Activated gamma-delta T cell treated with anti-CD3 and anti-CD28 coated beads, Interleukin-2, amount 50 U/mL, for 16 hours (primary cell): ENCODE results near the gene UBE2E2.

Experiments used
- DNase-seq: peaks from one replicate; pipeline ENCODE4 v3.0.0-alpha.2; 2020; ENCODE audit warnings: low read depth

Gene UBE2E2

DNA sequence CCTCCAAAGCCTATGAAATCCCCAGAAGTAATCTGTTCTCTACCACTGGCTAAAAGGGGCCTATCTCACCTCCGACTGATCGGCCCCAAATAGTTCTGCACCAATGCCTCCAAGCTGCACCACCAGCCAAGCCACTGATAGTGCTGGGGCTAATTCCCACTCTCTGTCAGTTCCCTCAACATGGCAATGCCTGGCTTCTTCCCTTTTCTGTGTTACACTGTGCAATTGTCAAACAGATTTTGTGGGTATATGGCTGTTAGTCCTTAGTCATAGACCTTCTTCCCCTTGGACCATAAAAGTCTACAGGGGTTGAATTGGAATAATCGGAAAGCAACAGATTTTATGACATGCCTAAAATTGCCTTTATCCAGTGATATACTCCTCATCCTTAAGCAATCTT lies 9.3 kb upstream of the UBE2E2 start:
- DNase-seq: no peak

DNA sequence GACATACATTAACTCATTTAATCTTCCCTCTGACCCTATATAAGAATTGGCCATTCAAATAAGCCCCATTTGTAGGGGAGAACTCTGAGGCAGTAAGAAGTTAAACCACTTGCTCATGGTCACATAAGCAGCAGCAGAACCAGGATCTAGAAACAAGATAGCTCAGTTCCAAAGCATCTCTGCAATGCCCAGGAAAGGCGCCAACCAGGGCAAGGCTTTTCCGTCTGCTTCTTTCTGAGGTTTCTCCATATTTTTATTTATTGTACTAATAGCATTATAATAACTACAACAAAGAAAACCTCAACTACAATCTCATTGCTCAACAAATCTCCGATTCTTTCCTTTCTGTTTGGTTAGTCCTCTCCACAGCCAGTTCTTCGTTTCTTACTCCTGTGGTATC lies 4.3 kb upstream of the UBE2E2 start:
- no peak for DNase-seq

DNA sequence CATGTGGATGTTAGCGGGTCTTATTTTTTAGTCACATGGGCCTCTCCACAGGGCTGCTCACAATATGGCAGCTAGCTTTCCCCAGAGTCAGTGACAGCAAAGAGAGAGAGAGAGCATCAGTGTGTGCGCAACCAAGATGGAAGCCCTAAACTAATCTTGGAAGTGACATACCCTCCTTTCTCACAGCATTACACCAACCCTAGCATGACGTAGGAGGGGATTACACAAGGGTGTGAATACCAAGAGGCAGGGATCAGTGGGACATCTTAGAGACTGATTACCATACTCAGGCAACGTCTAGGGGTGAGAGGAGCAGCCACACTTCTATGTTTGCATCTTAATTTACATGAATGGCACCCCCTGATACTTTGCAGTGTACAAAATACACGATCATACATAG lies 3.5 kb upstream of the UBE2E2 start:
- no peak for DNase-seq

DNA sequence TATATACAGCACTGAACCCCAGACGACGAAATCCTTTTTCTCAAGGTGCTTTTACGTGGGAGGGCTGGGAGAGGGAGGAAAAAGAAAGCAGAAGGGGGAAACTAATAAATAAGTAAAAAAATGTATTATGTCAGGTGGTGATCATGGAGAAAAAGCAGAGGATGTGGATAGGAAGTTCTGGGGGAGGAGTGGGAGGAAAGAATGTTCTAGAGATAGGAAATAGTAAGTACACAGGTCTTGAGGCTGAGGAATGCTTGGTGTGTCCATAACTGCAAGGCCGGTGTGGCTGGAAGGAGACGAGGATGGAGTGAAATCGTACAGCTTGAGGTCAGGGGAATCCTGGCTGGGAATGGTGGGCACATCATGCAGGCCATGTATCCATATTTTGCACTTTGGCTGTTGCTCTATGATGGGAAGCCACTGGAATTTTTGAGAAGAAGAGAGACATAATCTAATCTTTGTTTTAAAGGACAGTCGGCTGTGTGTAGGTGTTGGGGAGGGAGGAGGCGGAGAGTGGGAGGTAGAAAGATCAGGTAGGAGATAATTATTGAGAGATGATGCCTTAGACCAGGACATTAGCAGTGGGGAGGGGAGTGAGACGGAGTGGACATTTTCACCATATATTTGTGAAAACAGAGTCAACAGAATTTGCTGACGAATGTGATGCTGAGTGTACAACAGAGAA lies 1.8 kb upstream of the UBE2E2 start:
- DNase-seq: no peak

DNA sequence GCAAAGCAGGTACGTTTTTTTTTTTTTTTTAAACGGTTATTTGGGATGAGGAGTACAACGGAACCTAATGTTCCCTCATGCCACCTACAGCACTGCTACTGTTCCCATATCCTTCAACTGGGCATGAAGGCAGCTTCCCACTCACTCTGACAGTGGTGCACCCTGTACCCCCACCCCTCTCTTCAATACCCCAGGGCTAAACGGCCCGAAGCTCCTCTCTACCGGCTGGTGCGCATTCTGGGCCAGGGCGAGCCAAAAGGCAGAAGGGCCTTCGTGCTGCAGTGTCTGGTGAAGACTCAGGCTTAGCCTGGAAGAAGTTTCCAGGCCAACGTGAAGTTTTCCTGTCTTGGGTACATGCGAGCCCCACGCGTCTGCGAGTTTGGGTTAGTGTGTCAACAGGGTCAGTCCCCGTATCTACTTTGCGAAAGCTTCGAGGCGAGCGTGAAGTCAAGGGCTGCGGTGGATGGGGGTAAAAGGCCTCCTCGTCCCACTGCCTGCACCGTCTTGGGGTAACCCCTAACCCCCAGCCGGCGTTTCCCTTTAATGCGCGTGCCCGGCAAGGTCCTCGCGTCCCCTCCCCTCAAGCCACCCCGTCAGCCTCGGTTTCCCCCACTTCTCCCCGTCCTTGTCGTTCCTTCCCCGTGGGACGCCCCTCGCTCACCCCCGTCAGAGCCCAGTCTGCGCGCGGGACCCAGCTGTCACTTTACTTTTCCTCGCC lies 765 bp upstream of the UBE2E2 start:
- peak; percentile 16 for DNase-seq

DNA sequence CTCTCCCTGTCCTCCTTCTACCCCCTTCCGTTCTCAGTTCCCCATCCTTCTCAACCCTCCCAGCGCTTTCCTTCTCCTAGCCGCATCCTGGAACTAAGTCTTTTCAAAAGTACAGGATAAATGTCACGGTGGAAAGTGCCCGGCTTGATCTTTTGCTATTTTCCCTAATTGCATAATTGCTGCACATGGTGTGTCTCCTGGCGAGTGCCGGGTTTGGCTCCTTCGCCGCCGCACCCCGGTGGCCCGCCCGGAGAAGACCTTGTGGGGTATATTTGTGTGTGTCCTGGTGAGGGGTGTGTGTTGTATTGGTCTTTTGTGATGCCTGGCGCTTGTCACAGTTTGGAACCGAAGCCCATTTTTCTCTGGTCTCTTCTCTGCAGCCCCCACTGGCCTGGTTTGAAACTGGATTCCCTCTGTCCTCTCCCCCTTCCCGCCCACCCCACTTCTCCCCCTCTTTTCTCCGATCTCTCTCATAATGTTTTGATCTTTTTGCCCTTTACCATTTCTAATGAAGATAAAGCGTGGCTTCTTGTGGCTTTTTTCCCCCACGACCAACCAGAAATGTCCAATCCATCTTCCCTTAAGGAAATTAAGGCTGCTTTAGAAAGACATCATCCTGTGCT lies 692 bp downstream of the UBE2E2 start:
- DNase-seq: no peak

DNA sequence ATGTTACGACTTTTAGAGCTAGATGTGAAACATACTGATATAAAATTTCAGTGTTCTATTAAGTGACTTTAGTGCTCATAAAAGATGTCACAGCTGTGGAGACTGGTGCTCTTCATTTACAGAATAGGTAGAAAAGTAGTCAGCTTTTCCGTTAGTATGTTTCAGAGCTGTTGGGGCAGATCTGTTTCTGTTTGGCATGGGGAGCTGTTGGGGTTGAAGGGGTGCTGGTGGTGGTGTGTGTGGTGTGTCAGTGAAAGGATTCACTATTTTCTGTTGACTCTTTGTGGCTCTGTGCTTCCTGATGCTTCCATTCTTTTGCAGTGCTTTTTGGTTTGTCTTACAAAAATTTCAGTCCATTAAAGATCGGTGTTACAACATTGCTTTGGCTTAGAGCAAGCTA lies 3.2 kb downstream of the UBE2E2 start:
- DNase-seq: no peak

DNA sequence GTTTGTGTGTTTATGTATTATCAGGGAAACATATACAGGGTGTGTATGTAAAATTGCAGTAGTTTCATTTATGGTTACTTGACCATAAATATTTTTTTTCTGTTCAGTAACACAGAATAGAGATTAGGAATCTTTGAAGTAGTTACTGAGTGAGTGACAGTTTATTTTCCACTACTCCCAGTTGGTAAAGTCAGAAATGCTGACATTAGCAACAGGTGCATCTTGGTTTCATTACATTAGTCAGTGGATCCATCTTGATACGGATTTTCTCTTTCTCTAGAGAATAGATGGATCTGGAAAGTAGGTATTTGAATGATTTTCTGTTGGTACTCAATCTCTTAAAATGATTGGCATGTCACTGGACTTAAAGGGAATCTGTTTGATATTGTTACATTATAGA lies 6.0 kb downstream of the UBE2E2 start:
- DNase-seq: no peak

DNA sequence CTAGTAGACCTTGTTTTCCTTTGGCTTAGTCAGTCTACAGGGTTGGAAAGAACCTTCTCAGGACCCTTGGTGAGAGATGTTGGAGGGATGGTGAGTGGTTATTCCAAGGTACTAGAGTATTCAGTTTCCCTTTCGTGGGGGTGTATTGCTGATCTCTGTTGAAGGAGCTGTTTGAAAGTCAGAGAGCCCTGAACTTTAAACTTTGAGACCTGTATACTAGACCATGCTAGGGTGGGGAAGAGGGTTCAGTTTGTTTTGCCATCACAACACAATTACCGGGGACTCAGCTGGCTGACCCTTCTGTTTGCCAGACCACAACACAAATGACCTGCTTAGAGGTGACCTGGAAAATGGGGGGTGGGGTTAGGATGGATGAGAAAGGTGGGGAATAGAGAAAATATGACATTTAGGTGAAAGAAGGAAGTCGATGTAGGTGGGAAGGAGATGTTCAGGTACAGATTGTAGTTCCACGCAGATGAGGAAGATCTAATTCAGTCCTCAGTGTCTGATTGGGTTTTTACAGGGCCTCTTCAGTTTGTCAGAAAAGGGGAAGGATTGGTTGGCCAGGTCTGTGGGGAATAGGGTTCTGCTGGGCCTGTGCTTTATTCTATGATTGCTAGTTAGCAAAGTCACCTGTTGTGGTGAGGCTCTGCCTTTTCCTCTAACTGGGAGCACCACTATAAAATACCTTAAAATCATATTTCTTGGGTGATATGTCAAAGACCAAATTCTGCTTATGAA lies 6.8 kb downstream of the UBE2E2 start:
- no peak for DNase-seq

DNA sequence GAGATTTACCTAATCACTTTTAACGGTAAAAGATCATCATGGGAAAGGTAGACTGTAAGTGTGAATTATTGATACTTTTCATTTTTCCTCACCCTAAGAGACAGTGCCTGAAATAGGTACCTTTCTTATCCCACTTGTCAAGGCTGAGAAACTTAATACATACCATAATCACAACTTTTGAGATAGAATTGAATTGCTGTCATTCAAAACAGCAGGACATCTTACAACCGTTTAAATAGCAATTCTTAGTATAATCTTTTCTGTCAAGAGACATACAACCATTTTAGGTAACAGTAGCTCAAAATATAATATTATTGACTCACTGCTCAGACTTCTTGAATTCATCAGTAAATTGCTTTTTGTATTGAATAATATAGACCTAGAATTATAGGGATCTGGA lies 10.7 kb downstream of the UBE2E2 start:
- DNase-seq: no peak

DNA sequence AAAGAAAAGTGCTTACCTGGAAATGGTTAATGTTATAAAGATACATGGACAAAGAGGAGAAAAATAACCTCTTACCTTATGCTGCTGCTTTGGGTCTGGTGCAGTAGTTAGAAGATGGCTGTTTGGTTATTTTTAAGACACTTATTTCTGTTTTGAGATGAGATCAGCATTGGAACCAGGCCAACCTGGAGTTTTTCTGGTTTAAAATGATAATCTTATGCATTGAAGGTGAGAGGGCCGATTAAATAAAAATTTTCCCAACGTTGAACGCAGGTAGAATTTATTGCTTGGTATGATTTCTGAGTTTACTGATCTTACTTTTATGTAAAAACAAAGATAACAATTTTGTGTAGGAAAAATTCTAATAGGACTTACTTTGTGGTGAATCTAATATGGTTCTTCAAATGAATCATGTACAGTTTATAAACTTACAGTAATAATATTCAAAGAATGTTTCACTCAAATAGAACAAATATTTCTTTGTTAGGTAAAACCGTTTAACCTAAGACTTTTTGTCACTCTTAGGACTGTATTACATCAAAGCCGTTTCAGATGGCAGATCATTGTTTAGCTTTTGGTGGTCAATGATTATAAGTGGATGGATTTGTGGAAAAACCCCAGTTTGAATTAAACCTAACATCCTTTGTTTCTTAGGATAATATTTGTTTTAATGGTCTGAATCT lies 14.9 kb downstream of the UBE2E2 start:
- no peak for DNase-seq

DNA sequence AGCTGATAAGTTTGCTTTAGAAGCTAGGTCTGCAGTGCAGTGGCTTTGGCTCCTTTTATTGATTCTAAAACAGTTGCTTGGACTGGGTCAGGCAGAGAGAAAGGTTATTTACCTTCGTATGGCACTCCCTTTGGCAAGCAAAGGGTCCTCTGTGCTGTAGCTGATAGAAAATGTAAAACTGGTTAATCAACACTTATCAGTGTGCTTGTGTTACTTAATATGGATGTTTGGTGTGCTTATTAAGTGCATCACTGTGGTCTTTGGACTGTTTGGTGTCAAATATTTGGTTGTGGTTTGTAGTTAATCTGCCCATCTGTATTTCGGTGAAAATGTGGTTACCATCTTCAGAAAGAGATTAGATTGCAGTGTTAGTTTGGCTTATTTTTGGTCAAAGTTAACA lies 16.0 kb downstream of the UBE2E2 start:
- DNase-seq: no peak

DNA sequence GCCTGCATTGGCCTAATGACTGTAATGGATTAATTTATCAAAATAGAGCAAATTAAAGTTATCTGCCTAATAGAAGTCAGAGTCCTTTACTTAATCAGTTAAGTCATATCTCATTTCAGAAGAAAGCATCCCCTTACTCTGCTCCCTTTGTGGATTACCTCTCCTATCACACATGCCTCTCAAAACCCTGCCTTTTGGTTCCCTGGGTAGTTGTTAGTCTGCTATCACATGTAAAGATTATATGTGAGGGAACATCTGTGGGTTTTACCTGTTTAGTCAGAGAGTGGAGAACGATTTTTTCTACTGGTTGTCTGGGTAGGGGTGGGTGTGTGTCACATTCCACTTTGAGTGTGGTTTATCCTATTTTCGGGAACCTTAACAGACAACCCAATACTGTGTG lies 16.4 kb downstream of the UBE2E2 start:
- DNase-seq: no peak

DNA sequence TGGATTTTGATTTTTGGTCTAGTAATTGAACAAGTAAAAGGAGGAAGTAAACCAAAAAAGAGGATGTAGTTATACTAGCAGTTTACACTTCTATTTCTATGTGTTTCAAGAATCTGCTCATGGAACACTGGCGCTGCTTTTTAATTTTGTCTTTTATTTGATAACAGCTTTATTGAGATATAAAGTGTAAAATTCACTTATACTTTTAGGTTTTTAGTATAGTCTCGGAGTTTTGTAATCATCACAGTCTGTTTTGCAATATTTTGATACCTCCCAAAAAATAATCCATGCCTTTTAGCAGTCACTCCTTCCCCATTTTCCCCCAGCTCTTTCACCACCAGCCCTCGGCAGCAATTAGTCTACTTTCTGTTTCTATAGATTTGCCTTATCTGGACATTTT lies 18.0 kb downstream of the UBE2E2 start:
- DNase-seq: no peak

DNA sequence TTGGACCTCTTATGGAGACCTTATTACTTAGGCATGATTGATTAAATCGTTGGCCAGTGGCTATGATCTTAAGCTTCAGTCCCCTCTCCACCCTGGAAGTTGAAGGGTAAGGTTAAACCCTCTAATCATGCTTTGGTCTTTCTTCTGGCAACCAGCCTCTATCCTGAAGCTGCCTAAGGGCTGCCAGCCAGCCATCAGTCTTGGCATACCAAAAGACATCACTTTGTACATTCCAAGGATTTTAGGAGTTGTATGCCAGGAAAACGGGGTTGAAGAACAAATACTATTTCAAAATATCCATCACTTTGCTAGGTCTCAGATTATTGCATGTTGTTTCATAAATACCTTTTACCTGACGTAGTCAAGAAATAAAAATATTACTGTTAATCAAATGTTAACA lies 28.9 kb downstream of the UBE2E2 start:
- no peak for DNase-seq

DNA sequence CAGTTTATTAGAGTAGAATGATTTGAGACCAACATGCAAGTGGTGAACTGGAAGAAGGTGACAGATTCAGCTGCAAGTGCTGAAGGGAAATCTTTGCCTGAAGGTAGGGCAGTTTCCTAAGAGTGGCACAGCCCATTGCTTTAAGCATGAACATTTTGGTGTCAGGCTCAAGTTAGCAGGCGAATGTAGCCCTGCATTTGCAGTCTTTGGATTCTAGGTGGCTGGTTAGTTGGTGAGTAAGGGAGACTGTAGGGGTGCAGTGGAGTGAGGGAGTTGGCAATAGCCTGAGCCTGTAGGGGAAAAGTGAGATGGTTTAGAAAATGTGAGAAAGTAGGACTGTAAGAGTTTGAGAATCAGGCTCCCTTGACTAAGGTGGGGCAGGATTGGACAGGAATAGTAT lies 29.7 kb downstream of the UBE2E2 start:
- DNase-seq: no peak

DNA sequence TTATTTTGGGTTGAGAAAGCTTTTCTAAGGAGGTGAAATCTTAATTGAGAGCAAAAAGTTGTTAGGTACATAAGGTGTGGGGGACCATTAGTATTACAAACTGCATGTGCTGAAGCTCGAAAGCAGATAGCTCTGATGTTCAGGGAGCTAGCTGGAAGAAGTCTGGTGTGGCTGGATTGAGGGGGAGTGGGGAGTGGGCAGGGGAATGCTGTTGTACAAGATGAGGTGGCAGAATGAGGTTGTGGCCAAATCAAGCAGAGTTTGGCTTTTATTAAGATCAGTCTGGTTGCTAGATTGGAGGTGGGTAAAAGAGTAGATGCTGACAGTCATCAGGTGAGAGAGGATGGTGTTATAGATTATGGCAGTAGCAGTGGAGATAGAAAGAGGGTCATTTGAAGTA lies 32.1 kb downstream of the UBE2E2 start:
- no peak for DNase-seq

DNA sequence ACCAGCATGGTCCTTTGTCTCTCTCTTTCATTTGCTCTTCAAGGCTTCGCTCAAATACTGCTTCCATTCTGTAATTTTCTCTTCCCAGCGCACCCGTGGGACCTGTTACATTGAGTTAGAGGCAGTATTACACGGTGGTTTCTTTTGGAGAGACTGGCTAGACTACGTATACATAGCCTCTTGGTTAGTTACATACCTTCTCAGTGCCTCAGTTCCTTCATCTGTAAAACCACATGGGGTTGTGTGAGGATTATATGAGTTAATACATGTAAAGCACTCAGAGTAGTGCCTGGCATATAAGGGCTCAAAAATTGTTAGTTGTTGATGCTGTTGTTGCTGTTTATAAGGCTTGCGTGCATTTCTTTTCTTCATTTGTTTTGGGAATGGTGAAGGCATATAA lies 33.8 kb downstream of the UBE2E2 start:
- no peak for DNase-seq

DNA sequence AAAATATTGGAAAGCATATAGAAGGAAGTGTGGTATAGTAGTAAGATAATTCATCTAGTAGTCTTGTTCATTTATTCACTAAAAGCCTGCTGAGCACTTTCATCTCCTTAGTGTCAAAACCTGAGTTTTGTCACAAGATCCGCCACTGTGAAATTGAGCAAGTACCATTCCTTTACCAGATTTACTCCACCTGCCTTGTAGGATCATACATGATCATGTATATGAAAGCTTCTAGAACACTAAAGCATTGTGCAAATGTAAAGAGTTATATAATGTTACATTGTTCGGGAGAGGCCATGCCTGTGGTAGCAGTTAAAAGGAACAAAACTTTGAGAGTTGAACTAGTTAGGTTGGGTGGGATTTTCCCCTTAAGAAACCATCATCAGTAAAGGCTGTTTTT lies 35.0 kb downstream of the UBE2E2 start:
- no peak for DNase-seq

DNA sequence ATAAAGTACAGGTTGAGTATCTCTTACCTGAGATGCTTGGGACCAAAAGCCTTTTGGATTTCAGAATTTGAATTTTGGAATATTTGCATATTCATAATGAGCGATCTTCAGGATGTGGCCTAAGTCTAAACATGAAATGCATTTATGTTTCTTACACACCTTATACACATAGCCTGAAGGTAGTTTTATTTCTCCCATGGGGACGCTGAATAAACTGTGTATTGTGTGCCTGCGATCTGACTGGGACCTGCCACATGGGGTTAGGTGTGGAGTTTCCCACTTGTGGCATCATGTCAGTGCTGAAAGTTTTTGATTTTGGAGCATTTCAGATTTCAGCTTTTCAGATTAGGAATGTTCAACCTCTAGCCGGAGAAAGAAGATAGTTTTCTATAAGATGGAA lies 35.5 kb downstream of the UBE2E2 start:
- DNase-seq: no peak

DNA sequence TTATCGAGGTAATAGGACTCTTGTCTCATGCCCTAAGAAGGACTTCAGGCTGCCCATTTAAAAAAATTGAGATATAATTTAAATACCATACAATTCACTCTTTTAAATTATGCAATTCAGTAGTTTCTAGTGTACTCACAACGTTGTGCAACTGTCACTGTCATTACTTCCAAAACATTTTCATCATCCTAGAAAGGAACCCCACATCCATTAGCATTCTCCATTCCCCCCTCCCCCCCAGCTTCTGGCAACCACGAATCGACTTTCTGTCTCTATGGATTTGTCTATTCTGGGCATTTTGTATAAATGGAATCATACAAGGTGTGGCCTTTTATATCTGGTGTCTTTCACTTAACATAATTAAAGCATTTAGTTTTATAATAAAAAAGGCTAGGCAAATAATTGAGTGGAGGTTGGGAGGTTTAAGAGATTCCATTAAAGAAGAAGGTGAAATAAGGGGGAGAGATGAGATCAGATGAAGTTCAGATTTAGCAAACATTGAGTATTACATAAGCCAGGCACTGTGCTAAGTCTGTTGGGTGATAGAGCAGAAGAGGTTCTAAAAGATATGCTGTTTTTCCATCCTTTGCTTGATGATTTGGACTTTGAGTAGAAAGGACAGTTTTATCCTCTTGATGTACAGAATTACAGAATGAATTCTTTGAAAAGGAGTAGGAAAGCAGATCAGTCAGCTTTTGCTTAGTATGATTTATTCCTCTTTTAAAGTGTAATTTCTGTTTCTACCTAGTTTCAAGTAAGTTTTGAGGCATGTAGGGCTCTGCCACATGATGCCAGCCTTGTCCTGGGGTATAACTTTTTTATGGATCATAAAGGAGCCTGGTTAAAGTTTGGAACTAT lies 36.3 kb downstream of the UBE2E2 start:
- DNase-seq: no peak
